Adrenal gland (tissue), 5 donors: ENCODE results near the gene SLC9C2.

Experiments used
- POLR2A ChIP-seq, 2 donors: fragments of 450-650 bp; IDR thresholded peaks; one replicate each; pipeline ENCODE4 v1.6.1; 2017; ENCODE audit warnings: antibody characterized with exemption in 2 of 2, mild to moderate bottlenecking in 2 of 2, moderate library complexity in 1 of 2
- TF ChIP-seq, protein P1 (sequence below), 6 experiments: fragments of 450-650 bp in 4 of 6; fragments of 200-600 bp in 2 of 6; sonication (generic) in 1 of 6; IDR thresholded peaks; 1 replicate in 5 of 6; 2 replicates in 1 of 6; pipeline versions ENCODE4 v1.5.1 to v1.8.0; 2016 to 2021; ENCODE audit warnings: antibody characterized with exemption in 6 of 6, mild to moderate bottlenecking in 2 of 6, moderate library complexity in 1 of 6
- donor health status: DM: no; HTN: no; CAD: no.

GRCh38 chr1:173628888-173629287, 26.0 kb upstream of the SLC9C2 start:
- TF ChIP-seq, protein P1, sequence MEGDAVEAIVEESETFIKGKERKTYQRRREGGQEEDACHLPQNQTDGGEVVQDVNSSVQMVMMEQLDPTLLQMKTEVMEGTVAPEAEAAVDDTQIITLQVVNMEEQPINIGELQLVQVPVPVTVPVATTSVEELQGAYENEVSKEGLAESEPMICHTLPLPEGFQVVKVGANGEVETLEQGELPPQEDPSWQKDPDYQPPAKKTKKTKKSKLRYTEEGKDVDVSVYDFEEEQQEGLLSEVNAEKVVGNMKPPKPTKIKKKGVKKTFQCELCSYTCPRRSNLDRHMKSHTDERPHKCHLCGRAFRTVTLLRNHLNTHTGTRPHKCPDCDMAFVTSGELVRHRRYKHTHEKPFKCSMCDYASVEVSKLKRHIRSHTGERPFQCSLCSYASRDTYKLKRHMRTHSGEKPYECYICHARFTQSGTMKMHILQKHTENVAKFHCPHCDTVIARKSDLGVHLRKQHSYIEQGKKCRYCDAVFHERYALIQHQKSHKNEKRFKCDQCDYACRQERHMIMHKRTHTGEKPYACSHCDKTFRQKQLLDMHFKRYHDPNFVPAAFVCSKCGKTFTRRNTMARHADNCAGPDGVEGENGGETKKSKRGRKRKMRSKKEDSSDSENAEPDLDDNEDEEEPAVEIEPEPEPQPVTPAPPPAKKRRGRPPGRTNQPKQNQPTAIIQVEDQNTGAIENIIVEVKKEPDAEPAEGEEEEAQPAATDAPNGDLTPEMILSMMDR (IDR thresholded peaks at IDR 0.05): no peak
- TF ChIP-seq POLR2A (IDR thresholded peaks at IDR 0.05): no peak
